ENCODE data around the gene TEX38.

DNA sequence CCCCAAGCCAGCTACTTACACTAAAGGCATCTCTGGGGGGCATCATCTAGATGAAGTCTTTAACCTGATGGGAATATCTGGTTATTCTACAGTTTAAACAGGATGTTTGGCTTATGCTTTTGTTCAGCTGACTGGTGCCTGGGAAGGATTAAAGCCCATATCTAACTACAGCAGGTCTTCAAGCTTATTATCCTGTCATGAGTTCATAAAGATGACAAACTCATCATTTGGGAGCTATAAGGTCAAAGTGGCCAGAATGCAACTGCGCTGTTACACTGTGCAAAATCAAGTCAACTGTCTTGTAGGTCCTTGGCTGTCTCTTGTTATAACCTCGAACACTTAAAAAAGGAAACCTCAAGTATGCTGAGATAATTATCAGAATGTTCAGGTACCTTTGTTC, 36.4 kb upstream of the TEX38 start:
- TF ChIP-seq CTCF (conservative IDR thresholded peaks at IDR 0.05; ENCODE audit: low read length) (no peak), EZH2phosphoT487 (IDR thresholded peaks at IDR 0.05; ENCODE audit: borderline replicate concordance, low read depth, low read length) (no peak)

Data from OCI-LY7 (cell line).